WTC11 (cell line): Measurements from ENCODE around the gene DUS1L.

ENCODE experiments used
- ATF1 ChIP-seq: sonication (generic); formaldehyde crosslinking; IDR thresholded peaks from 2 replicates; pipeline ENCODE4 v1.8.1; 2023; ENCODE audit warnings: mild to moderate bottlenecking, moderate library complexity, missing genetic modification reagents
- CREM ChIP-seq: sonication (generic); formaldehyde crosslinking; IDR thresholded peaks from 2 replicates; pipeline ENCODE4 v1.8.1; 2022; ENCODE audit warnings: mild to moderate bottlenecking, missing genetic modification reagents, moderate library complexity
- CTCF ChIP-seq: fragments of 200-600 bp; IDR thresholded peaks from 2 replicates; pipeline ENCODE4 v1.8.0; 2022; ENCODE audit warnings: antibody characterized with exemption
- ESRRA ChIP-seq: sonication (generic); formaldehyde crosslinking; IDR thresholded peaks from 2 replicates; pipeline ENCODE4 v1.8.1; 2022; ENCODE audit warnings: mild to moderate bottlenecking, missing genetic modification reagents, borderline replicate concordance
- IRF2 ChIP-seq: sonication (generic); formaldehyde crosslinking; IDR thresholded peaks from 2 replicates; pipeline ENCODE4 v1.8.0; 2022; ENCODE audit warnings: low read depth, missing genetic modification reagents, borderline replicate concordance
- JUN ChIP-seq: sonication (generic); formaldehyde crosslinking; IDR thresholded peaks from 2 replicates; pipeline ENCODE4 v1.8.0; 2023; ENCODE audit warnings: mild to moderate bottlenecking, missing genetic modification reagents
- MAX ChIP-seq: sonication (generic); formaldehyde crosslinking; IDR thresholded peaks from 2 replicates; pipeline ENCODE4 v1.8.0; 2022; ENCODE audit warnings: mild to moderate bottlenecking, missing genetic modification reagents
- MXD4 ChIP-seq: fragments of 250-450 bp; sonication (Bioruptor Pico); IDR thresholded peaks from 2 replicates; pipeline ENCODE4 v1.8.0; 2021; ENCODE audit warnings: mild to moderate bottlenecking, moderate library complexity, borderline replicate concordance
- SP1 ChIP-seq: sonication (generic); formaldehyde crosslinking; conservative IDR thresholded peaks from 2 replicates; pipeline ENCODE4 v1.8.1; 2022; ENCODE audit warnings: missing genetic modification reagents
- TEAD4 ChIP-seq: sonication (generic); formaldehyde crosslinking; IDR thresholded peaks from 2 replicates; pipeline ENCODE4 v1.8.0; 2022; ENCODE audit warnings: mild to moderate bottlenecking, missing genetic modification reagents
- USF2 ChIP-seq: sonication (generic); formaldehyde crosslinking; IDR thresholded peaks from 2 replicates; pipeline ENCODE4 v1.8.1; 2023; ENCODE audit warnings: mild to moderate bottlenecking, missing genetic modification reagents, moderate library complexity
- TF ChIP-seq, protein P1 (sequence below): sonication (generic); formaldehyde crosslinking; IDR thresholded peaks from 2 replicates; pipeline ENCODE4 v1.8.1; 2023; ENCODE audit warnings: mild to moderate bottlenecking, missing genetic modification reagents, moderate library complexity

DNA sequence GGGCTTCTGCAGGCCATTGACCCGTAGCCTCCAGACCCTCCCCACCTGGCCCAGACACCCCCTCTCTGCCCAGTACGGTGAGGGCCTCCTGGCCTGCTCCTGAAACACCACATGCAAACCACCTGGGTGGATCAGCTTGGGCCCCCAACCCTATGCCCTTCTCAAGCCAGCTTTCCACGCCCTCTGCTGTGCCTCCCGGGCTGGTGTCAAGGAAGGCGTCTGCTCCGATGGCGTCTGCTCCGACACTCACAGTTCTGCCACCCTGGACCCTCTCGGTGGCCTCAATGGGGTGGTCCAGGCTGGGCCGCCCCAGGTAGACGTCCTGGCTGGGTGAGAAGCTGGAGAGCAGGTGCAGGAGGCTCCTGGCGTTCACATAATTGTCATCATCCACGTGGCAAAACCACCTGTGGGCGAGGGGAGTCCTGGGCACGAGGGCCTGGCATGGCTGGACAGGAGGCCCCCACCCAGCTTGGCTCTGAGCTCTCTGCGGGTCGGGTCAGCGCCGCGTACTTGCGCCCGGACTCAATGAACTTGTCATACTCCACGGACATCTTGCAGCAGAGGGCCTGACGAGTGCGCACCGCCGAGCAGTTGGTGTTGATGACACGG is 15.3 kb downstream of the DUS1L start:
- TF ChIP-seq CTCF = no peak
- no peak for TF ChIP-seq JUN (CRISPR knock-in tag)
- TF ChIP-seq USF2 = no peak
- no peak for TF ChIP-seq ESRRA (CRISPR knock-in tag)
- TF ChIP-seq MAX = no peak
- no peak for TF ChIP-seq MXD4 (CRISPR knock-in tag)
- no peak for TF ChIP-seq ATF1 (CRISPR knock-in tag)
- TF ChIP-seq CREM (CRISPR knock-in tag) = no peak
- TF ChIP-seq, protein P1, sequence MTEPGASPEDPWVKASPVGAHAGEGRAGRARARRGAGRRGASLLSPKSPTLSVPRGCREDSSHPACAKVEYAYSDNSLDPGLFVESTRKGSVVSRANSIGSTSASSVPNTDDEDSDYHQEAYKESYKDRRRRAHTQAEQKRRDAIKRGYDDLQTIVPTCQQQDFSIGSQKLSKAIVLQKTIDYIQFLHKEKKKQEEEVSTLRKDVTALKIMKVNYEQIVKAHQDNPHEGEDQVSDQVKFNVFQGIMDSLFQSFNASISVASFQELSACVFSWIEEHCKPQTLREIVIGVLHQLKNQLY (CRISPR knock-in tag) = no peak
- no peak for TF ChIP-seq TEAD4
- no peak for TF ChIP-seq SP1 (CRISPR knock-in tag)
- no peak for TF ChIP-seq IRF2 (CRISPR knock-in tag)
